ENCODE measurements around the gene WDR7. TPM values are rescaled to one million over a fixed set of nuclear protein-coding genes. Genes with fewer than 3 reads are reported as not detected.

Gene WDR7
- total RNA-seq, 1 experiment from 2014 or later: 11.5 TPM

DNA sequence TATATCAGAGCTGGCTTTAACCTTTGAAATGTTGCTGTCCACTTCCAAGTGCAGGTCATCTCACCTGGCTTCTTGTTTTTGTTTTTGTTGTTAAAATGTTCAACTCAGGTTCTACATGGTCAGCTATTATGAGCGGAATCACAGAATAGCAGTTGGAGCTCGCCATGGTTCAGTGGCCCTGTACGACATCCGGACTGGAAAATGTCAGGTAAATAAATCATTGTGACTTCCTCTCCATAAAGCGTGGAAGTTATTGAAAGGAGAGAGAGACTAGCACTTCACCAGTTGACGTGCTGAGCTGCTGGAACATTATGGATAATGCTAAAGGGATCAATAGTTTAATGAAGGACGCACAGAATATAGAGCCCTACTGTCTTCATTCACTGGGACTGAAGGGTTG, 311.2 kb downstream of the WDR7 start (continued):
- TF ChIP-seq, protein P1, sequence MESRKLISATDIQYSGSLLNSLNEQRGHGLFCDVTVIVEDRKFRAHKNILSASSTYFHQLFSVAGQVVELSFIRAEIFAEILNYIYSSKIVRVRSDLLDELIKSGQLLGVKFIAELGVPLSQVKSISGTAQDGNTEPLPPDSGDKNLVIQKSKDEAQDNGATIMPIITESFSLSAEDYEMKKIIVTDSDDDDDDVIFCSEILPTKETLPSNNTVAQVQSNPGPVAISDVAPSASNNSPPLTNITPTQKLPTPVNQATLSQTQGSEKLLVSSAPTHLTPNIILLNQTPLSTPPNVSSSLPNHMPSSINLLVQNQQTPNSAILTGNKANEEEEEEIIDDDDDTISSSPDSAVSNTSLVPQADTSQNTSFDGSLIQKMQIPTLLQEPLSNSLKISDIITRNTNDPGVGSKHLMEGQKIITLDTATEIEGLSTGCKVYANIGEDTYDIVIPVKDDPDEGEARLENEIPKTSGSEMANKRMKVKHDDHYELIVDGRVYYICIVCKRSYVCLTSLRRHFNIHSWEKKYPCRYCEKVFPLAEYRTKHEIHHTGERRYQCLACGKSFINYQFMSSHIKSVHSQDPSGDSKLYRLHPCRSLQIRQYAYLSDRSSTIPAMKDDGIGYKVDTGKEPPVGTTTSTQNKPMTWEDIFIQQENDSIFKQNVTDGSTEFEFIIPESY (IDR thresholded peaks at IDR 0.05; ENCODE audit: extremely low read depth, insufficient replicate concordance, low read length): no peak
- TF ChIP-seq RAD21 (IDR thresholded peaks at IDR 0.05; ENCODE audit: low read depth): no peak
- no peak for TF ChIP-seq CEBPB (IDR thresholded peaks at IDR 0.05; ENCODE audit: low read depth)
- no peak for TF ChIP-seq SP1 (IDR thresholded peaks at IDR 0.05; ENCODE audit: low read depth)
- no peak for TF ChIP-seq SIN3A (IDR thresholded peaks at IDR 0.05; ENCODE audit: low read depth)
- no peak for TF ChIP-seq POLR2A (IDR thresholded peaks at IDR 0.05; ENCODE audit: borderline replicate concordance, extremely low read depth, insufficient read depth, insufficient read length)
- no peak for TF ChIP-seq YY1 (IDR thresholded peaks at IDR 0.05; ENCODE audit: extremely low read depth, insufficient replicate concordance, low read depth, low read length)

DNA sequence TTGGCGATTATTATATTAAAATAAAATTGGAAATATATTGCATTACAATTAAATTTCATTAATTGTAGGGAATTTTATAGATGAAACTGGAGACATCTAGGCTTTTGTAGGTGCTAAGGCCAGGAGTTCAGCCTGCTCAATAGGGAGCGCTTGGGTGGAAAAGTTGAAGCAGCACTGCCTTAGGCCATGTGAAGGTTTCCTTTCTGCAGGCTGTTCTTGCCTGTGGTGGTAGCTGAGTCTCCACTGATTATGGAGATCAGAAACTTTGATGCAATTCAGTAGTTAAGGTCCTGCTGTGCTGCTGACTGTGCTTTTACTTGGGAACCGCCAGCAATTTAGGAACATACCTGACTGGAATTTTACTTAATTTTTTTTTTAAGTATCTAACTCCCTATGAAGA, 315.9 kb downstream of the WDR7 start:
- CTCF ChIA-PET: no interaction called here
- BruUV-seq (replicated peaks): no TSS peak

More for the DNA sequence above, 315.9 kb downstream of the WDR7 start:
- H3K9me3 ChIP-seq (ENCODE audit: control insufficient read depth in 1 of 2, insufficient read depth in 1 of 2, low read depth in 1 of 2, low read length in 2 of 2): no peaks in the 10 kb centered on the region
- no peak overlapping the region for H3K4me3 ChIP-seq (replicated peaks in 1 of 2; ENCODE audit: low read depth in 1 of 2, low read length in 2 of 2)
- H4K20me1 ChIP-seq (ENCODE audit: insufficient read depth): no peaks in the 10 kb centered on the region
- no peak overlapping the region for H2AFZ ChIP-seq (ENCODE audit: low read depth, low read length, poor library complexity, severe bottlenecking)
- no peaks in the 10 kb centered on the region for H3K27me3 ChIP-seq (ENCODE audit: insufficient read depth, low read length)
- no peaks in the 10 kb centered on the region for H3K79me2 ChIP-seq (ENCODE audit: insufficient read depth, low read length)
- DNase-seq (ENCODE audit: low read depth, low spot score): no peak
- RAD21 ChIA-PET (ENCODE audit: low non-redundant PET in 1 of 2, low total read pairs in 2 of 2, uncharacterized antibody in 2 of 2, unreplicated experiment in 2 of 2): no interaction called here
- H3K36me3 ChIP-seq (ENCODE audit: control insufficient read depth in 1 of 2, insufficient read depth in 2 of 2, low read length in 2 of 2): no peaks in the 10 kb centered on the region
- TF ChIP-seq JUND (IDR thresholded peaks at IDR 0.05) (no peak), FOSL1 (IDR thresholded peaks at IDR 0.05; ENCODE audit: low read depth) (no peak), ZFX (IDR thresholded peaks at IDR 0.05) (no peak), TCF7L2 (IDR thresholded peaks at IDR 0.05; ENCODE audit: borderline replicate concordance, extremely low read depth, insufficient read depth, insufficient read length) (no peak), SRF (IDR thresholded peaks at IDR 0.05; ENCODE audit: low read depth) (no peak), CBX3 (IDR thresholded peaks at IDR 0.05; ENCODE audit: low read depth) (no peak)
- TF ChIP-seq, protein P2, sequence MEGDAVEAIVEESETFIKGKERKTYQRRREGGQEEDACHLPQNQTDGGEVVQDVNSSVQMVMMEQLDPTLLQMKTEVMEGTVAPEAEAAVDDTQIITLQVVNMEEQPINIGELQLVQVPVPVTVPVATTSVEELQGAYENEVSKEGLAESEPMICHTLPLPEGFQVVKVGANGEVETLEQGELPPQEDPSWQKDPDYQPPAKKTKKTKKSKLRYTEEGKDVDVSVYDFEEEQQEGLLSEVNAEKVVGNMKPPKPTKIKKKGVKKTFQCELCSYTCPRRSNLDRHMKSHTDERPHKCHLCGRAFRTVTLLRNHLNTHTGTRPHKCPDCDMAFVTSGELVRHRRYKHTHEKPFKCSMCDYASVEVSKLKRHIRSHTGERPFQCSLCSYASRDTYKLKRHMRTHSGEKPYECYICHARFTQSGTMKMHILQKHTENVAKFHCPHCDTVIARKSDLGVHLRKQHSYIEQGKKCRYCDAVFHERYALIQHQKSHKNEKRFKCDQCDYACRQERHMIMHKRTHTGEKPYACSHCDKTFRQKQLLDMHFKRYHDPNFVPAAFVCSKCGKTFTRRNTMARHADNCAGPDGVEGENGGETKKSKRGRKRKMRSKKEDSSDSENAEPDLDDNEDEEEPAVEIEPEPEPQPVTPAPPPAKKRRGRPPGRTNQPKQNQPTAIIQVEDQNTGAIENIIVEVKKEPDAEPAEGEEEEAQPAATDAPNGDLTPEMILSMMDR (IDR thresholded peaks at IDR 0.05 in 2 of 3, conservative IDR thresholded peaks at IDR 0.05 in 1 of 3; ENCODE audit: borderline replicate concordance in 1 of 3, insufficient read depth in 1 of 3, low read depth in 2 of 3, low read length in 2 of 3): no peak
- TF ChIP-seq, protein P1 (IDR thresholded peaks at IDR 0.05; ENCODE audit: extremely low read depth, insufficient replicate concordance, low read length): no peak
- TF ChIP-seq, protein P3, sequence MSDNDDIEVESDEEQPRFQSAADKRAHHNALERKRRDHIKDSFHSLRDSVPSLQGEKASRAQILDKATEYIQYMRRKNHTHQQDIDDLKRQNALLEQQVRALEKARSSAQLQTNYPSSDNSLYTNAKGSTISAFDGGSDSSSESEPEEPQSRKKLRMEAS (IDR thresholded peaks at IDR 0.05): no peak
- H3K27ac ChIP-seq (ENCODE audit: low read depth, low read length): no peak overlapping the region
- intact Hi-C loops (cut with micrococcal nuclease): no loop called here
- ATAC-seq: no peak
- H3K4me2 ChIP-seq (ENCODE audit: low read length): no peak overlapping the region
- no peaks in the 10 kb centered on the region for H3K4me1 ChIP-seq (ENCODE audit: control insufficient read depth in 1 of 2, insufficient read depth in 2 of 2, low read length in 2 of 2)
- H3K9me2 ChIP-seq (ENCODE audit: insufficient read depth): no peaks in the 10 kb centered on the region
- no peak overlapping the region for H3K9ac ChIP-seq (ENCODE audit: low read length)
- POLR2A ChIA-PET: no interaction called here
